Measurements from ENCODE around the gene TTC12.

GRCh38 chr11:113271551-113272245 is 42.7 kb upstream of the TTC12 start:
- no peak for TF ChIP-seq GATA2 (IDR thresholded peaks at IDR 0.05; ENCODE audit: low read depth, low read length)
- no peak for TF ChIP-seq GATA3 (IDR thresholded peaks at IDR 0.05; ENCODE audit: low read depth, low read length)

Measured in SH-SY5Y (cell line).